Measurements from ENCODE around the gene FADS3. TPM values are rescaled to one million over a fixed set of nuclear protein-coding genes. Genes with fewer than 3 reads are reported as not detected.
"Not testable (repeated sequence)": the region's sequence is repeated elsewhere in the genome, so short reads cannot be mapped to it uniquely, and the experiment has no call there.

FADS3 gene
- total RNA-seq, 2 experiments from 2014 or later: 6.9 TPM

DNA sequence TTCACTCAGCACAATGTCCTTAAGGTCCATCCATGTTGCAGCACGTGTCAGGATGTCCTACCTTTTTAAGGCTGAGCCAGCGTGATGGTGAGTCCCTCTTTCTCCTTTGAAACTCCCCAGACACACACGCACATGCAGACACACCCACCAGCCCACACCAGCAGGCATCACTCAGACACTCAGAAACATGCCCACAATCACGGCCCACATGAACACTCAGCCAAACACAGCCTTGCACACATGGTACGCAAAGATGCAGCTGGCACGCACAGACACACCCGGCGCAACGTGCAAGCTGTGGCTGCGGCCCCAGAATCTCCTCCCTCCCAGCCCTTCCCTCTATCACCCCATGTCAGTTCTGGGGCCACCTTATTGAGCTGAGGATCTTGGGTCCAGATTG is 8.0 kb downstream of the FADS3 start:
- no peak for DNase-seq
- intact Hi-C loops (cut with DNase I, micrococcal nuclease): no loop called here
- CTCF ChIA-PET: no interaction called here
- no peaks in the 10 kb centered on the region for H3K4me1 ChIP-seq (ENCODE audit: insufficient read depth, low read length)
- peaks cover 0 to 3% of the 10 kb centered on the region in 2 experiments for H3K27me3 ChIP-seq (ENCODE audit: control insufficient read depth in 1 of 2, insufficient read depth in 2 of 2, low read length in 2 of 2)
- no peak overlapping the region for H3K27ac ChIP-seq (ENCODE audit: low read depth in 1 of 2, low read length in 2 of 2)
- H3K36me3 ChIP-seq (ENCODE audit: insufficient read depth, low read length): no peaks in the 10 kb centered on the region
- no peak for ATAC-seq (ENCODE audit: poor library complexity)
- no peaks in the 10 kb centered on the region for H3K9me3 ChIP-seq (ENCODE audit: control insufficient read depth in 1 of 2, insufficient read depth in 1 of 2, low read length in 2 of 2)
- no peak overlapping the region for H3K4me3 ChIP-seq (ENCODE audit: low read length)
- Mint-ChIP-seq H3K36me3 (ENCODE audit: low read depth) (no peaks in the 10 kb centered on the region), H3K4me1 (ENCODE audit: low read depth) (no peaks in the 10 kb centered on the region), H3K27me3 (no peaks in the 10 kb centered on the region), H3K27ac (no peak overlapping the region), H3K4me3 (no peak overlapping the region), H3K9me3 (no peaks in the 10 kb centered on the region)
- POLR2A ChIA-PET: no interaction called here
- TF ChIP-seq, protein P1, sequence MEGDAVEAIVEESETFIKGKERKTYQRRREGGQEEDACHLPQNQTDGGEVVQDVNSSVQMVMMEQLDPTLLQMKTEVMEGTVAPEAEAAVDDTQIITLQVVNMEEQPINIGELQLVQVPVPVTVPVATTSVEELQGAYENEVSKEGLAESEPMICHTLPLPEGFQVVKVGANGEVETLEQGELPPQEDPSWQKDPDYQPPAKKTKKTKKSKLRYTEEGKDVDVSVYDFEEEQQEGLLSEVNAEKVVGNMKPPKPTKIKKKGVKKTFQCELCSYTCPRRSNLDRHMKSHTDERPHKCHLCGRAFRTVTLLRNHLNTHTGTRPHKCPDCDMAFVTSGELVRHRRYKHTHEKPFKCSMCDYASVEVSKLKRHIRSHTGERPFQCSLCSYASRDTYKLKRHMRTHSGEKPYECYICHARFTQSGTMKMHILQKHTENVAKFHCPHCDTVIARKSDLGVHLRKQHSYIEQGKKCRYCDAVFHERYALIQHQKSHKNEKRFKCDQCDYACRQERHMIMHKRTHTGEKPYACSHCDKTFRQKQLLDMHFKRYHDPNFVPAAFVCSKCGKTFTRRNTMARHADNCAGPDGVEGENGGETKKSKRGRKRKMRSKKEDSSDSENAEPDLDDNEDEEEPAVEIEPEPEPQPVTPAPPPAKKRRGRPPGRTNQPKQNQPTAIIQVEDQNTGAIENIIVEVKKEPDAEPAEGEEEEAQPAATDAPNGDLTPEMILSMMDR (IDR thresholded peaks at IDR 0.05): no peak

DNA sequence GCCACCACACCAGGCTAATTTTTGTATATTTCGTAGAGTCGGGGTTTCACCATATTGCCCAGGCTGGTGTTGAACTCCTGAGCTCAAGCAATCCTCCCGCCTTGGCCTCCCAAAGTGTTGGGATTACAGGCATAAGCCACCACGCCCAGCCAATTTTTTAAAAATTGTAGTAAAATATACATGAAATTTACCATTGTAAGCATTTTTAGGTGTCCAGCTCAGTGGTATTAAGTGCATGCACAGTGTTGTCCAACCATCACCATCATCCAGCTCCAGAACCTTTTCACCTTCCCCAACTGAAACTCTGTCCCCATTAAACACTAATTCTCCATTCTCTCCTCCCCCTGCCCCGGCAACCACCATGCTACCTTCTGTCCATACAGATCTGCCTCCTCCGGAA is 8.5 kb downstream of the FADS3 start:
- ATAC-seq (ENCODE audit: poor library complexity) (no peak), DNase-seq (no peak)
- H3K27ac ChIP-seq (ENCODE audit: low read depth in 1 of 2, low read length in 2 of 2): no peak overlapping the region
- no peak overlapping the region for H3K27ac Mint-ChIP-seq
- no peaks in the 10 kb centered on the region for H3K36me3 Mint-ChIP-seq (ENCODE audit: low read depth)
- H3K4me1 ChIP-seq (ENCODE audit: insufficient read depth, low read length): no peaks in the 10 kb centered on the region
- POLR2A ChIA-PET: no interaction called here
- H3K4me1 Mint-ChIP-seq (ENCODE audit: low read depth): no peaks in the 10 kb centered on the region
- H3K4me3 Mint-ChIP-seq: no peak overlapping the region
- TF ChIP-seq, protein P1 (IDR thresholded peaks at IDR 0.05): no peak
- no peaks in the 10 kb centered on the region for H3K9me3 ChIP-seq (ENCODE audit: control insufficient read depth in 1 of 2, insufficient read depth in 1 of 2, low read length in 2 of 2)
- no peaks in the 10 kb centered on the region for H3K27me3 Mint-ChIP-seq
- H3K27me3 ChIP-seq (ENCODE audit: control insufficient read depth in 1 of 2, insufficient read depth in 2 of 2, low read length in 2 of 2): peaks cover 0 to 3% of the 10 kb centered on the region in 2 experiments
- H3K9me3 Mint-ChIP-seq: no peaks in the 10 kb centered on the region
- intact Hi-C loops (cut with DNase I, micrococcal nuclease): no loop called here
- no peaks in the 10 kb centered on the region for H3K36me3 ChIP-seq (ENCODE audit: insufficient read depth, low read length)
- CTCF ChIA-PET: no interaction called here
- H3K4me3 ChIP-seq (ENCODE audit: low read length): no peak overlapping the region

DNA sequence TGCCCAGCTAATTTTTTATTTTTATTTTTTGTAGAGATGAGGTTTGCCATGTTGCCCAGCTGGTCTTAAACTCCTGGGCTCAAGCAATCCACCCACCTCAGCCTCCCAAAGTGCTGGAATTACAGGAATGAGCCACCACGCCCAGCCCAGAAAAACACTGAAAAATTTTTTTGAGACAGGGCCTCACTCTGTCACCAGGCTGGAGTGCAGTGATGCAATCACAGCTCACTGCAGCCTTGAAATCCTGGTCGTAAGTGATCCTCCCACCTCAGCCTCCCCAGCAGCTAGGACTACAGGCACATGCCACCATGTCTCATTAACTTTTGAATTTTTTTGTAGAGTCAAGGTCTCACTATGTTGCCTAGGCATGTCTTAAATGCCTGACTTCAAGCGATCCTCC is 9.1 kb downstream of the FADS3 start:
- H3K4me1 Mint-ChIP-seq (ENCODE audit: low read depth); H3K27me3 ChIP-seq (ENCODE audit: control insufficient read depth in 1 of 2, insufficient read depth in 2 of 2, low read length in 2 of 2); DNase-seq; H3K27ac ChIP-seq (ENCODE audit: low read depth in 1 of 2, low read length in 2 of 2); POLR2A ChIA-PET; H3K27me3 Mint-ChIP-seq; H3K36me3 Mint-ChIP-seq (ENCODE audit: low read depth); H3K4me1 ChIP-seq (ENCODE audit: insufficient read depth, low read length); intact Hi-C loops (cut with DNase I, micrococcal nuclease); H3K4me3 Mint-ChIP-seq; ATAC-seq (ENCODE audit: poor library complexity); H3K9me3 Mint-ChIP-seq; H3K9me3 ChIP-seq (ENCODE audit: control insufficient read depth in 1 of 2, insufficient read depth in 1 of 2, low read length in 2 of 2); H3K4me3 ChIP-seq (ENCODE audit: low read length); H3K27ac Mint-ChIP-seq; H3K36me3 ChIP-seq (ENCODE audit: insufficient read depth, low read length): not testable (repeated sequence)
- CTCF ChIA-PET: interaction anchor here (1.4 kb wide), 1 partner anchor 226 kb away, joined by 3 read pairs; no protein-coding TSS in a partner anchor

DNA sequence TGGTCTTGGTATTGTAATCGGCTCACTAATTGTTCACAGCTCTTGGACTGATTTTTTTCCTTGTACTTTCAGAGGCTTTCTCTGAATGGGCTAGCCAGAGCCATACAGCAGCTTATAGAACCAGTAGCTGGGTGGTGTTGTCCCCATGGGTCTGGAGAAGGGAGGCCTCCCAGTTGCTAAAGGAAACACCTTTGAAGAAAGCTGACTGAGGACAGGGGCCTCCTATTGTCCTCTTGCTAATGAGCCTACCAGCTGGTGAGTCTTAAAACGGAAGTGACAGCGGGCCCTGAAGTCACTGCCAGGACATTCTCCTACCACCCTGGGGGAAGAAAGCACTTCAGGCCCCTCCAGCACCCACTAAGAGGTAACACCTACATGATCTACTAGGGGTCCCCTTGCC is 9.9 kb downstream of the FADS3 start:
- no peaks in the 10 kb centered on the region for H3K4me1 ChIP-seq (ENCODE audit: insufficient read depth, low read length)
- H3K4me3 ChIP-seq (ENCODE audit: low read length): no peak overlapping the region
- no peak overlapping the region for H3K27ac ChIP-seq (ENCODE audit: low read depth in 1 of 2, low read length in 2 of 2)
- Mint-ChIP-seq H3K9me3 (no peaks in the 10 kb centered on the region), H3K27ac (no peak overlapping the region), H3K4me3 (no peak overlapping the region), H3K27me3 (no peaks in the 10 kb centered on the region), H3K4me1 (ENCODE audit: low read depth) (no peaks in the 10 kb centered on the region), H3K36me3 (ENCODE audit: low read depth) (no peaks in the 10 kb centered on the region)
- TF ChIP-seq, protein P1 (IDR thresholded peaks at IDR 0.05): no peak
- H3K36me3 ChIP-seq (ENCODE audit: insufficient read depth, low read length): no peaks in the 10 kb centered on the region
- POLR2A ChIA-PET: no interaction called here
- no peaks in the 10 kb centered on the region for H3K27me3 ChIP-seq (ENCODE audit: control insufficient read depth in 1 of 2, insufficient read depth in 2 of 2, low read length in 2 of 2)
- ATAC-seq (ENCODE audit: poor library complexity): no peak
- DNase-seq: no peak
- no peaks in the 10 kb centered on the region for H3K9me3 ChIP-seq (ENCODE audit: control insufficient read depth in 1 of 2, insufficient read depth in 1 of 2, low read length in 2 of 2)
- intact Hi-C loops (cut with DNase I, micrococcal nuclease): no loop called here
- CTCF ChIA-PET: interaction anchor here (1.0 to 1.4 kb wide), 4 partner anchors 11 to 227 kb away, joined by 3 to 4 read pairs (median 3); no protein-coding TSS in a partner anchor

All from CD4-positive, alpha-beta T cell (primary cell).